ENCODE results near the gene CYGB.

- TF ChIP-seq MTA3 (CRISPR knock-in tag; IDR thresholded peaks at IDR 0.05), result no peak
- no peak for TF ChIP-seq ZNF143 (CRISPR knock-in tag; IDR thresholded peaks at IDR 0.05)
- TF ChIP-seq MAFK (conservative IDR thresholded peaks at IDR 0.05 in 1 of 2, IDR thresholded peaks at IDR 0.05 in 1 of 2; ENCODE audit: low read length in 2 of 2), result no peak
- TF ChIP-seq NFE2 (CRISPR knock-in tag; IDR thresholded peaks at IDR 0.05), result no peak
- TF ChIP-seq FOXJ3 (CRISPR knock-in tag; IDR thresholded peaks at IDR 0.05; ENCODE audit: borderline replicate concordance), result no peak
- TF ChIP-seq ZNF121 (CRISPR knock-in tag; IDR thresholded peaks at IDR 0.05), result no peak
- no peak for TF ChIP-seq GABPA (IDR thresholded peaks at IDR 0.05; ENCODE audit: low read depth, low read length)
- no peak for TF ChIP-seq GABPA (CRISPR knock-in tag; IDR thresholded peaks at IDR 0.05; ENCODE audit: low read depth)
- TF ChIP-seq CTCF (CRISPR knock-in tag; IDR thresholded peaks at IDR 0.05), result no peak
- TF ChIP-seq UBTF (CRISPR knock-in tag; IDR thresholded peaks at IDR 0.05), result no peak
- TF ChIP-seq TBL1XR1 (IDR thresholded peaks at IDR 0.05; ENCODE audit: borderline replicate concordance, low read length, partially characterized antibody), result no peak
- TF ChIP-seq JUND (CRISPR knock-in tag; IDR thresholded peaks at IDR 0.05), result no peak; the same call in 1 of the 2 replicates
- no peak; the same call in 1 of the 2 replicates for TF ChIP-seq ZSCAN29 (CRISPR knock-in tag; conservative IDR thresholded peaks at IDR 0.05)
These were observed 45.2 kb downstream of the CYGB start for GRCh38 chr17:76492123-76492988.
